ENCODE measurements around the gene MED16. TPM values are rescaled to one million over a fixed set of nuclear protein-coding genes. Genes with fewer than 3 reads are reported as not detected.

The MED16 gene
- total and polyA plus RNA-seq, 9 donors, result 0.62 to 75.4 (median 52.3) TPM

DNA sequence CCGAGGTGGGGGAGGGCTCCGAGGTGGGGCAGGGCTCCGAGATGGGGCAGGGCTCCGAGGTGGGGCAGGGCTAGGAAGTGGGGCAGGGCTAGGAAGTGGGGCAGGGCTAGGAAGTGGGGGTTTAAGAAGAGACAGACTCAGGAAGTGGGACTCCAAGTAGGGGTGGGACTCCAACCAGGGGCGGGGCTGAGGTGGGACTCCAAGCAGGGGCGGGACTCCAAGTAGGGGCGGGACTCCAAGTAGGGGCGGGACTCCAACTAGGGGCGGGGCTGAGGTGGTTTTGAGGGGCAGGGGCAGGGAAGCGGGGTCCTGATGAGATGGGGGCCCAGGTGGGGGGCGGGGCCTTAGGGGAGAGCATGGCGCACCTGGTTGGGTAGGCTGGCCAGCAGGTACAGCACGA lies 19.9 kb downstream of the MED16 start:
- Histone ChIP-seq H3K4me1 (ENCODE audit: insufficient read depth) (peaks cover 17% of the 10 kb centered on the region), H3K4me3 (no peak overlapping the region), H3K9me3 (no peaks in the 10 kb centered on the region), H3K27ac (no peak overlapping the region), H3K27me3 (no peaks in the 10 kb centered on the region), H3K36me3 (no peaks in the 10 kb centered on the region)
- no peak for TF ChIP-seq EP300 (IDR thresholded peaks at IDR 0.05)
- no peak for TF ChIP-seq POLR2A (IDR thresholded peaks at IDR 0.05)
- TF ChIP-seq, protein P1, sequence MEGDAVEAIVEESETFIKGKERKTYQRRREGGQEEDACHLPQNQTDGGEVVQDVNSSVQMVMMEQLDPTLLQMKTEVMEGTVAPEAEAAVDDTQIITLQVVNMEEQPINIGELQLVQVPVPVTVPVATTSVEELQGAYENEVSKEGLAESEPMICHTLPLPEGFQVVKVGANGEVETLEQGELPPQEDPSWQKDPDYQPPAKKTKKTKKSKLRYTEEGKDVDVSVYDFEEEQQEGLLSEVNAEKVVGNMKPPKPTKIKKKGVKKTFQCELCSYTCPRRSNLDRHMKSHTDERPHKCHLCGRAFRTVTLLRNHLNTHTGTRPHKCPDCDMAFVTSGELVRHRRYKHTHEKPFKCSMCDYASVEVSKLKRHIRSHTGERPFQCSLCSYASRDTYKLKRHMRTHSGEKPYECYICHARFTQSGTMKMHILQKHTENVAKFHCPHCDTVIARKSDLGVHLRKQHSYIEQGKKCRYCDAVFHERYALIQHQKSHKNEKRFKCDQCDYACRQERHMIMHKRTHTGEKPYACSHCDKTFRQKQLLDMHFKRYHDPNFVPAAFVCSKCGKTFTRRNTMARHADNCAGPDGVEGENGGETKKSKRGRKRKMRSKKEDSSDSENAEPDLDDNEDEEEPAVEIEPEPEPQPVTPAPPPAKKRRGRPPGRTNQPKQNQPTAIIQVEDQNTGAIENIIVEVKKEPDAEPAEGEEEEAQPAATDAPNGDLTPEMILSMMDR (IDR thresholded peaks at IDR 0.05), result no peak
- intact Hi-C loops (cut with DNase I), result no loop called here
- peak in 2 of 5 donors; percentile 58 to 63 for DNase-seq
- 57 to 87% (median 74%) methylated on average over 9 to 13 of the region's 13 CpGs for WGBS, 3 donors

DNA sequence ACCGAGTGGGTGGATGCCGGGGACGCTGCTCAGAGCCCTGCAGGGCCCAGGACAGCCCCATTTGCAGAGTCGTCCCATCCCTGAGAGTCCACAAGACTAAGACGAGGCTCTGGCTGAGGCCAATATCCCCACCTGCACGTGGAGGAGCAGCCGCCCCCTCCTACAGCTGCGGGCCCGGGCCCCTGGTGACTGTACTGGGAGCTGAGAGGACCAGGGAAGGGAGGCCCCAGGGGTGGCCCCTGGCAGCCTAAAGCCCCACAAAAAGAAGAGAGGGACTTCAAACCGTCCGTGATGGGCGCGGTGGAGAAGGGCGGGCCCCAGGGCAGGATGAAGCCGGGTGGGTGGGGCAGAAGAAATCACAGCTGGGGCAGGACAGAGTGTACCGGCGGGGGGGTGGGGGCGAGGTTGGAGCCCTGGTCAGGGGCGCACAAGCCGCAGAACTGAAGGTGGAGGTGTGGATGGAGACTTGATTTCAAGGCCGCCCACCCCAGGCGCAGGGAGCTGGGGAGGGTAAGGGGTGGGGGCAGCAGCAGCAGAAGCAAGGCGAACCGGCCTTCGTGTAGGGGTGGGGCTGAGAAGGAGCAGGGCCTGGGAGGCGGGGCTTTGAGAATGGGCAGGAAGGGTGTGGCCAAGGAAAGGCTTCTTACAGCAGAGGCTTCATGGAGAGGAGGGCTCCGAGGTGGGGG lies 20.6 kb downstream of the MED16 start:
- Histone ChIP-seq H3K4me3 (no peak overlapping the region), H3K4me1 (ENCODE audit: insufficient read depth) (peaks cover 17% of the 10 kb centered on the region), H3K36me3 (no peaks in the 10 kb centered on the region), H3K27me3 (no peaks in the 10 kb centered on the region), H3K27ac (peak overlapping the region; percentile 33 to 59), H3K9me3 (no peaks in the 10 kb centered on the region)
- WGBS, 3 donors, result 29 to 62% (median 59%) methylated on average over 26 to 27 of the region's 27 CpGs
- peak; percentile 63 to 78 (median 74) for DNase-seq
- TF ChIP-seq, protein P1 (IDR thresholded peaks at IDR 0.05), result no peak
- no peak for TF ChIP-seq POLR2A (IDR thresholded peaks at IDR 0.05)
- no peak for TF ChIP-seq EP300 (IDR thresholded peaks at IDR 0.05)
- intact Hi-C loops (cut with DNase I), result no loop called here

DNA sequence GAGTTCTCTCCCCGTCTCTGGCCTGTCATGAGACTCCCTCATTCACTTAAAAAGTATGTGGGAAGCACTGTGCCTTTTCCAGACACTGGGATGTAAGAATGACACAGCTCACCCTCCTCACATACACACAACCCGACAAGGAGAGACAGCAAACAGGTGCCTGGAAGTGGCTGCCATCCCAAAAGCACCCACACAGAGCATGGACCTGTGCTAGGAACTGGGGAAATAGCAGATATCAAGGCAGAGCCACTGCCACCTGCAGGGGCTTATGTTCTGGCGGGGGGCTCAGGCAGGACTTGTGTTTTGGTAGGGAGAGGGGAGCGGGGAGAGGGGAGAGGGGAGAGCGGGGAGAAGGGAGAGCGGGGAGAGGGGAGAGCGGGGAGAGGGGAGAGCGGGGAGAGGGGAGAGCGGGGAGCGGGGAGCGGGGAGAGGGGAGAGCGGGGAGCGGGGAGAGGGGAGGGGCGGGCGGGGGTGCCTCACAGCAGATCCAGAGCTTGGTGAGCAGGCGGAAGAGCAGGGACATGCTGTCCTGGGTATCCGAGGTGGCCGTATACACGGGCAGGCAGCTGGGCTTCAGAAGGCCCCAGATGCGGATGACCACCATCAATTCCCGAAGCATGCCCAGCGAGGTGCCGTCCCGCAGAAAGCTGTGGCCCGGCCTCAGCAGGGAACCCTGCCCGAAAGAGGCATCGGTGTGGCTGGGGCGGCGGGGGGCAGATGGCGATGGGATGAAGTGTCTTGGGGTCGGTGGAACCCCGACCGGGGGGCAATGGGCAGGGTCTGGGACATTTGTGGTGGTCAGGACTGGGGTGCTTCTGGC lies 21.3 kb downstream of the MED16 start:
- no peaks in the 10 kb centered on the region for H3K36me3 ChIP-seq

DNA sequence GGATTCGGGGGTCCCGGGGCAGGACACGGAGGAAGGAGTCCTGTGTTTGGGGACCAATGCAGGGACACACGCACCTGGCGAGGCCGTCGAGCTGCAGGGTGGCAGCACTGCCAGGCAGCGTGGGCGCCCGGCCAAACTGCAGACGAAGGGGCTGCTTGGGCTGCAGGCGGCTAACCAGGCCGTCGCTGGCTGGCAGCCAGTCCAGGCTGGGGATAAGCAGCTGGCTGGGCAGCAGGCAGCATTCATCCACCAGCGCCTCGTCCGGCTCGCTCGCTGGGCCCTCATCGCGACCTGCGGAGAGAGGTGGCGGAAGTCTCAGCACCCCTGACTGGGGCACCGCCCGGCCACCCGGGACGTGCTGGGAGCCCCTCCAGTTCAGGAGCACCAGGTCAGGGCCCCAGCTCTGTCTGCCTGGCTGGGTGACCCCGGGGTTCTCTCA lies 22.0 kb downstream of the MED16 start:
- Histone ChIP-seq H3K4me1 (ENCODE audit: insufficient read depth) (peaks cover 17% of the 10 kb centered on the region), H3K4me3 (no peak overlapping the region), H3K36me3 (no peaks in the 10 kb centered on the region), H3K27ac (peak overlapping the region in 1 of 2 donors; percentile 15), H3K9me3 (no peaks in the 10 kb centered on the region), H3K27me3 (no peaks in the 10 kb centered on the region)
- peak in 4 of 5 donors; percentile 58 to 82 (median 72) for DNase-seq
- TF ChIP-seq EP300 (IDR thresholded peaks at IDR 0.05) (no peak), POLR2A (IDR thresholded peaks at IDR 0.05) (no peak)
- TF ChIP-seq, protein P1 (IDR thresholded peaks at IDR 0.05), result no peak
- intact Hi-C loops (cut with DNase I), result no loop called here
- WGBS, 3 donors, result 59 to 78% (median 72%) methylated on average over 18 to 28 of the region's 28 CpGs

More for the DNA sequence above, 21.3 kb downstream of the MED16 start:
- Histone ChIP-seq H3K9me3 (no peaks in the 10 kb centered on the region), H3K27me3 (no peaks in the 10 kb centered on the region), H3K27ac (peak overlapping the region; percentile 33 to 59), H3K4me1 (ENCODE audit: insufficient read depth) (peaks cover 17% of the 10 kb centered on the region), H3K4me3 (no peak overlapping the region)
- peak in 4 of 5 donors; percentile 42 to 67 (median 62) for DNase-seq
- WGBS, 3 donors, result 52 to 79% (median 73%) methylated on average over 19 to 24 of the region's 33 CpGs
- TF ChIP-seq POLR2A (IDR thresholded peaks at IDR 0.05), result no peak
- TF ChIP-seq EP300 (IDR thresholded peaks at IDR 0.05), result no peak
- TF ChIP-seq, protein P1 (IDR thresholded peaks at IDR 0.05), result no peak
- intact Hi-C loops (cut with DNase I), result no loop called here
